Loucy (cell line): Measurements from ENCODE around the gene LCE3B.
A peak's percentile ranks its signal among the peaks of the same experiment; 100 is the strongest.

ENCODE experiments used
- CTCF ChIP-seq: fragments of 200-600 bp; sonication (generic); conservative IDR thresholded peaks from 2 replicates; pipeline ENCODE4 v1.5.1; 2014; ENCODE audit warnings: mild to moderate bottlenecking, antibody characterized with exemption, low read length
- EZH2phosphoT487 ChIP-seq: fragments of 200-600 bp; IDR thresholded peaks from 2 replicates; pipeline ENCODE4 v1.6.1; 2018; ENCODE audit warnings: antibody characterized with exemption, mild to moderate bottlenecking, moderate library complexity, borderline replicate concordance

GRCh38 chr1:152654110-152654509 is 40.5 kb downstream of the LCE3B start:
- TF ChIP-seq CTCF, result peak; percentile 89
- TF ChIP-seq EZH2phosphoT487, result no peak
